ENCODE measurements around the gene GATD1. TPM values are rescaled to one million over a fixed set of nuclear protein-coding genes. Genes with fewer than 3 reads are reported as not detected.

Gene GATD1
- total RNA-seq, 2 experiments from 2014 or later = 47.7 to 51.9 TPM

GRCh38 chr11:726278-727220 is 50.7 kb downstream of the GATD1 start:
- H3K9me3 Mint-ChIP-seq = no peaks in the 10 kb centered on the region
- peaks cover 15% of the 10 kb centered on the region for H3K4me1 Mint-ChIP-seq
- H3K27me3 Mint-ChIP-seq = peaks cover 8% of the 10 kb centered on the region
- no peaks in the 10 kb centered on the region for H3K36me3 Mint-ChIP-seq
- H3K27ac Mint-ChIP-seq = peak overlapping the region; percentile 63
- H3K4me3 Mint-ChIP-seq = peak overlapping the region; percentile 68
- DNase-seq = peak; percentile 69

GRCh38 chr11:725624-726202 is 51.6 kb downstream of the GATD1 start:
- no peak overlapping the region for H3K27ac Mint-ChIP-seq

GRCh38 chr11:724778-725386 is 52.4 kb downstream of the GATD1 start:
- Mint-ChIP-seq H3K27me3 (peaks cover 17% of the 10 kb centered on the region), H3K36me3 (no peaks in the 10 kb centered on the region), H3K27ac (no peak overlapping the region), H3K4me3 (peak overlapping the region; percentile 74), H3K9me3 (no peaks in the 10 kb centered on the region), H3K4me1 (peaks cover 16% of the 10 kb centered on the region)
- DNase-seq = no peak

More at GRCh38 chr11:725624-726202, 51.6 kb downstream of the GATD1 start:
- no peak for DNase-seq
- H3K9me3 Mint-ChIP-seq = no peaks in the 10 kb centered on the region
- peaks cover 16% of the 10 kb centered on the region for H3K4me1 Mint-ChIP-seq
- H3K36me3 Mint-ChIP-seq = no peaks in the 10 kb centered on the region
- peak overlapping the region; percentile 74 for H3K4me3 Mint-ChIP-seq
- H3K27me3 Mint-ChIP-seq = peaks cover 15% of the 10 kb centered on the region

- Mint-ChIP-seq H3K4me3 (no peak overlapping the region), H3K4me1 (peaks cover 16% of the 10 kb centered on the region), H3K27ac (no peak overlapping the region), H3K9me3 (no peaks in the 10 kb centered on the region), H3K27me3 (peaks cover 24% of the 10 kb centered on the region), H3K36me3 (no peaks in the 10 kb centered on the region)
- DNase-seq = peak; percentile 48
These were observed 53.1 kb downstream of the GATD1 start for GRCh38 chr11:724049-724777.

GRCh38 chr11:723120-723883 is 54.0 kb downstream of the GATD1 start:
- Mint-ChIP-seq H3K27ac (no peak overlapping the region), H3K4me1 (peaks cover 16% of the 10 kb centered on the region), H3K27me3 (peaks cover 29% of the 10 kb centered on the region), H3K36me3 (no peaks in the 10 kb centered on the region), H3K9me3 (no peaks in the 10 kb centered on the region), H3K4me3 (peak overlapping the region; percentile 48)
- peak; percentile 57 for DNase-seq

- H3K27ac Mint-ChIP-seq = no peak overlapping the region
- H3K27me3 Mint-ChIP-seq = peaks cover 29% of the 10 kb centered on the region
- peaks cover 16% of the 10 kb centered on the region for H3K4me1 Mint-ChIP-seq
- DNase-seq = no peak
- no peaks in the 10 kb centered on the region for H3K9me3 Mint-ChIP-seq
- H3K4me3 Mint-ChIP-seq = no peak overlapping the region
- H3K36me3 Mint-ChIP-seq = no peaks in the 10 kb centered on the region
These were observed 54.9 kb downstream of the GATD1 start for GRCh38 chr11:722346-722811.

- Mint-ChIP-seq H3K4me1 (peaks cover 16% of the 10 kb centered on the region), H3K36me3 (no peaks in the 10 kb centered on the region), H3K4me3 (no peak overlapping the region), H3K9me3 (no peaks in the 10 kb centered on the region), H3K27me3 (peaks cover 29% of the 10 kb centered on the region), H3K27ac (no peak overlapping the region)
- DNase-seq = peak; percentile 58
These were observed 55.4 kb downstream of the GATD1 start for GRCh38 chr11:721741-722345.

GRCh38 chr11:721247-721740 is 56.0 kb downstream of the GATD1 start:
- Mint-ChIP-seq H3K27ac (no peak overlapping the region), H3K27me3 (peaks cover 29% of the 10 kb centered on the region), H3K4me1 (peaks cover 13% of the 10 kb centered on the region), H3K36me3 (no peaks in the 10 kb centered on the region), H3K9me3 (no peaks in the 10 kb centered on the region), H3K4me3 (no peak overlapping the region)
- no peak for DNase-seq

- Mint-ChIP-seq H3K9me3 (no peaks in the 10 kb centered on the region), H3K36me3 (no peaks in the 10 kb centered on the region), H3K27me3 (peaks cover 29% of the 10 kb centered on the region), H3K4me3 (no peak overlapping the region), H3K27ac (no peak overlapping the region), H3K4me1 (peaks cover 13% of the 10 kb centered on the region)
- peak; percentile 43 for DNase-seq
These were observed 56.5 kb downstream of the GATD1 start for GRCh38 chr11:720642-721246.

- no peak overlapping the region for H3K4me3 Mint-ChIP-seq
- H3K27me3 Mint-ChIP-seq = peaks cover 29% of the 10 kb centered on the region
- DNase-seq = no peak
- peaks cover 11% of the 10 kb centered on the region for H3K4me1 Mint-ChIP-seq
- no peaks in the 10 kb centered on the region for H3K36me3 Mint-ChIP-seq
- peaks cover 1% of the 10 kb centered on the region for H3K9me3 Mint-ChIP-seq
- H3K27ac Mint-ChIP-seq = no peak overlapping the region
These were observed 57.2 kb downstream of the GATD1 start for GRCh38 chr11:720017-720641.

- Mint-ChIP-seq H3K36me3 (no peaks in the 10 kb centered on the region), H3K27me3 (peaks cover 33% of the 10 kb centered on the region), H3K4me1 (peaks cover 9% of the 10 kb centered on the region), H3K4me3 (no peak overlapping the region), H3K9me3 (peaks cover 1% of the 10 kb centered on the region), H3K27ac (no peak overlapping the region)
- DNase-seq = no peak
These were observed 57.9 kb downstream of the GATD1 start for GRCh38 chr11:719214-720016.

Measured in activated naive CD8-positive, alpha-beta T cell treated with anti-CD3 and anti-CD28 coated beads for 36 hours (primary cell).